ENCODE results near the gene AVP. TPM values are rescaled to one million over a fixed set of nuclear protein-coding genes. Genes with fewer than 3 reads are reported as not detected.
A peak's percentile ranks its signal among the peaks of the same experiment; 100 is the strongest.

AVP gene
- total RNA-seq, 1 donor from 2014 or later = not detected

- no peaks in the 10 kb centered on the region for H3K27me3 Mint-ChIP-seq
- peak; percentile 89 for DNase-seq (ENCODE audit: extremely low spot score, unreplicated experiment)
These were observed 38.5 kb downstream of the AVP start, which contains the start of gene MRPS26 for GRCh38 chr20:3045816-3046676. Gene MRPS26, plus strand, starts transcription at chr20:3046052. Its CDS starts 17 bp downstream, at chr20:3046069.

GRCh38 chr20:3045042-3045815, 39.3 kb downstream of the AVP start:
- DNase-seq (ENCODE audit: extremely low spot score, unreplicated experiment) = no peak
- Mint-ChIP-seq H3K4me3 (peak overlapping the region; percentile 91), H3K4me1 (ENCODE audit: unreplicated experiment) (peaks cover 18% of the 10 kb centered on the region)

More at GRCh38 chr20:3045816-3046676, 38.5 kb downstream of the AVP start, which contains the start of gene MRPS26:
- TF ChIP-seq CTCF (conservative IDR thresholded peaks at IDR 0.05) = no peak
- Mint-ChIP-seq H3K4me1 (ENCODE audit: unreplicated experiment) (peaks cover 18% of the 10 kb centered on the region), H3K9me3 (no peaks in the 10 kb centered on the region), H3K27ac (peak within 1 kb of the TSS; percentile 87), H3K4me3 (peak within 1 kb of the TSS; percentile 91), H3K36me3 (peaks cover 14% of the 10 kb centered on the region)

GRCh38 chr20:3044336-3044965, 40.1 kb downstream of the AVP start:
- H3K4me1 Mint-ChIP-seq (ENCODE audit: unreplicated experiment) = peaks cover 18% of the 10 kb centered on the region
- H3K9me3 Mint-ChIP-seq = no peaks in the 10 kb centered on the region
- H3K27me3 Mint-ChIP-seq = no peaks in the 10 kb centered on the region
- DNase-seq (ENCODE audit: extremely low spot score, unreplicated experiment) = no peak
- peak overlapping the region; percentile 91 for H3K4me3 Mint-ChIP-seq
- no peak overlapping the region for H3K27ac Mint-ChIP-seq
- no peak for TF ChIP-seq CTCF (conservative IDR thresholded peaks at IDR 0.05)
- H3K36me3 Mint-ChIP-seq = peaks cover 18% of the 10 kb centered on the region

More at GRCh38 chr20:3045042-3045815, 39.3 kb downstream of the AVP start:
- no peaks in the 10 kb centered on the region for H3K27me3 Mint-ChIP-seq
- H3K9me3 Mint-ChIP-seq = no peaks in the 10 kb centered on the region
- H3K36me3 Mint-ChIP-seq = peaks cover 18% of the 10 kb centered on the region
- H3K27ac Mint-ChIP-seq = peak overlapping the region; percentile 87
- TF ChIP-seq CTCF (conservative IDR thresholded peaks at IDR 0.05) = no peak

- Mint-ChIP-seq H3K9me3 (no peaks in the 10 kb centered on the region), H3K27me3 (no peaks in the 10 kb centered on the region), H3K4me1 (ENCODE audit: unreplicated experiment) (peaks cover 18% of the 10 kb centered on the region), H3K27ac (peak within 1 kb of the TSS; percentile 89), H3K36me3 (peaks cover 14% of the 10 kb centered on the region), H3K4me3 (no peak within 1 kb of the TSS)
- no peak for TF ChIP-seq CTCF (conservative IDR thresholded peaks at IDR 0.05)
- DNase-seq (ENCODE audit: extremely low spot score, unreplicated experiment) = no peak
These were observed 41.2 kb downstream of the AVP start, which contains the start of gene GNRH2 for GRCh38 chr20:3043322-3043721. Gene GNRH2, plus strand, starts transcription at chr20:3043622. Its CDS starts 793 bp downstream, at chr20:3044415.

GRCh38 chr20:3042625-3043024, 41.9 kb downstream of the AVP start:
- peak overlapping the region; percentile 89 for H3K27ac Mint-ChIP-seq
- H3K9me3 Mint-ChIP-seq = no peaks in the 10 kb centered on the region

More at GRCh38 chr20:3042625-3043024, 41.9 kb downstream of the AVP start:
- DNase-seq (ENCODE audit: extremely low spot score, unreplicated experiment) = no peak
- Mint-ChIP-seq H3K36me3 (peaks cover 13% of the 10 kb centered on the region), H3K27me3 (no peaks in the 10 kb centered on the region), H3K4me3 (no peak overlapping the region), H3K4me1 (ENCODE audit: unreplicated experiment) (peaks cover 18% of the 10 kb centered on the region)
- no peak for TF ChIP-seq CTCF (conservative IDR thresholded peaks at IDR 0.05)

Measured in type B pancreatic cell (in vitro differentiated cells).